Adrenal gland (tissue), 19 donors: ENCODE data around the gene COASY. TPM values are rescaled to one million over a fixed set of nuclear protein-coding genes. Genes with fewer than 3 reads are reported as not detected.
A peak's percentile ranks its signal among the peaks of the same experiment; 100 is the strongest.

Source experiments
- DNase-seq, 7 donors: peaks; one replicate each; pipeline ENCODE4 v3.0.0-alpha.2; 2019 to 2020
- H3K27ac ChIP-seq, 5 donors: fragments of 200-600 bp; sonication (generic) in 4 of 5; 1 replicate in 3 of 5; 2 replicates in 2 of 5; pipeline versions ENCODE4 v1.5.1 to v1.8.0; 2016 to 2020; ENCODE audit warnings: mild to moderate bottlenecking in 1 of 5
- H3K27me3 ChIP-seq: fragments of 200-600 bp; 2 replicates; pipeline ENCODE4 v1.8.0; 2021
- H3K36me3 ChIP-seq, 2 donors: fragments of 200-600 bp; replicated peaks in 1 of 2; 1 replicate in 1 of 2; 2 replicates in 1 of 2; pipeline versions ENCODE4 v1.5.1 to v1.8.0; 2018 to 2022
- H3K4me1 ChIP-seq, 2 donors: fragments of 200-600 bp; replicated peaks in 1 of 2; 1 replicate in 1 of 2; 2 replicates in 1 of 2; pipeline versions ENCODE4 v1.5.1 to v1.8.0; 2018 to 2021
- H3K4me3 ChIP-seq, 4 donors: fragments of 200-600 bp; sonication (generic) in 3 of 4; one replicate each; pipeline ENCODE4 v1.5.1; 2016 to 2018
- H3K9me3 ChIP-seq, 3 donors: fragments of 200-600 bp; sonication (generic) in 1 of 3; replicated peaks in 1 of 3; 1 replicate in 2 of 3; 2 replicates in 1 of 3; pipeline versions ENCODE4 v1.5.1 to v1.8.0; 2016 to 2021
- POLR2A ChIP-seq, 2 donors: fragments of 450-650 bp; IDR thresholded peaks; one replicate each; pipeline ENCODE4 v1.6.1; 2017; ENCODE audit warnings: antibody characterized with exemption in 2 of 2, mild to moderate bottlenecking in 2 of 2, moderate library complexity in 1 of 2
- WGBS, 4 donors: extraction: QIAGEN DNeasy Blood & Tissue Kit in 2 of 4; methylation state at CpG; one replicate each; pipeline versions ENCODE4 v1.1.5 to v1.1.7; 2013 to 2017; 5-methylcytosine and 5-hydroxymethylcytosine counted together
- intact Hi-C, 2 donors: fragments of 100-400 bp; cut with DNase I; formaldehyde crosslinking; loops; one replicate each; pipeline versions ENCODE4 v1.14.1 to v1.15.0; 2022 to 2023
- long read RNA-seq, 10 donors: library from polyadenylated mRNA in 3 of 10; unstranded in 2 of 10; stranded (forward) in 1 of 10; transcript quantifications; one replicate each; pipeline ENCODE4 v2.0.0 and lab custom pipeline, GENCODE V29; 2021 to 2026
- polyA plus RNA-seq, 3 donors: library from polyadenylated mRNA; stranded (reverse); fragments of 200-250 nt in 2 of 3; fragments of 350-450 nt in 1 of 3; fragmentation: Illumina TruSeq in 1 of 3; extraction: RNeasy Lipid Tissue Mini Kit (QIAGEN cat#74804) in 1 of 3; gene quantifications; one replicate each; pipeline ENCODE4 v1.2.3, GENCODE V29; 2013 to 2014
- total RNA-seq, 9 donors: library from RNA; depleted of rRNA in 4 of 9; stranded (reverse); fragments of >200 nt in 4 of 9; fragments of 120-200 nt in 1 of 9; fragmentation: NEBNext Ultra II Directional in 1 of 9; extraction: Animal tissue kit (Norgen Biotek cat#: 25700) in 1 of 9; gene quantifications; one replicate each; pipeline versions ENCODE4 v1.1.0 to v1.2.4, GENCODE V29; 2013 to 2023
- TF ChIP-seq, protein P1 (sequence below), 6 experiments: fragments of 450-650 bp in 4 of 6; fragments of 200-600 bp in 2 of 6; sonication (generic) in 1 of 6; IDR thresholded peaks; 1 replicate in 5 of 6; 2 replicates in 1 of 6; pipeline versions ENCODE4 v1.5.1 to v1.8.0; 2016 to 2021; ENCODE audit warnings: antibody characterized with exemption in 6 of 6, mild to moderate bottlenecking in 2 of 6, moderate library complexity in 1 of 6
- donor health status: healthy with polysubstance abuse.
- donor health status: Bipolar disorder and iron deficiency.
- donor health status: DM: yes; HTN: yes; CAD: no.
- donor health status: DM: no; HTN: no; CAD: no.
- donor health status: DM: no; HTN: no; CAD: no.
- donor health status: DM: yes; HTN: yes; CAD: no.

COASY gene
- total RNA-seq (100 to 1,000 TPM in 4 of 9 donors, 10 to 100 TPM in 5; 46.8 to 148 (median 67.8) TPM), polyA plus RNA-seq (100 to 1,000 TPM in 2 of 3 donors, 10 to 100 TPM in 1; 65.5 to 192 (median 130) TPM)
- long read RNA-seq, donor 1, transcript COASY-202 (10 exons, 2,071 nt): major isoform, 10 of 23 reads
- long read RNA-seq, donor 1, transcript COASY-201 (9 exons, 2,458 nt): minor isoform, 6 of 23 reads
- long read RNA-seq, donor 1, partial matches to known transcripts: 6 of 23 reads
- long read RNA-seq, donor 1, other reads (novel, unspliced or antisense): 0 of 23 reads
- long read RNA-seq, donor 2, transcript COASY-201 (9 exons, 2,458 nt): major isoform, 8 of 27 reads
- long read RNA-seq, donor 2, transcript COASY-202 (10 exons, 2,071 nt): minor isoform, 6 of 27 reads
- long read RNA-seq, donor 2, partial matches to known transcripts: 10 of 27 reads
- long read RNA-seq, donor 2, other reads (novel, unspliced or antisense): 0 of 27 reads
- long read RNA-seq, donor 3, transcript COASY-202 (10 exons, 2,071 nt): minor isoform, 9 of 24 reads
- long read RNA-seq, donor 3, transcript COASY-201 (9 exons, 2,458 nt): major isoform, 12 of 24 reads
- long read RNA-seq, donor 3, partial matches to known transcripts: 0 of 24 reads
- long read RNA-seq, donor 3, other reads (novel, unspliced or antisense): 0 of 24 reads
- long read RNA-seq, donor 4, transcript COASY-201 (9 exons, 2,458 nt): minor isoform, 13 of 45 reads
- long read RNA-seq, donor 4, transcript COASY-202 (10 exons, 2,071 nt): major isoform, 18 of 45 reads
- long read RNA-seq, donor 4, partial matches to known transcripts: 7 of 45 reads
- long read RNA-seq, donor 4, other reads (novel, unspliced or antisense): 6 of 45 reads
- long read RNA-seq, donor 5, transcript COASY-201 (9 exons, 2,458 nt): major isoform, 135 of 297 reads
- long read RNA-seq, donor 5, transcript COASY-202 (10 exons, 2,071 nt): minor isoform, 118 of 297 reads
- long read RNA-seq, donor 5, partial matches to known transcripts: 18 of 297 reads
- long read RNA-seq, donor 5, other reads (novel, unspliced or antisense): 21 of 297 reads
- long read RNA-seq, donor 6, transcript COASY-201 (9 exons, 2,458 nt): major isoform, 13 of 28 reads
- long read RNA-seq, donor 6, transcript COASY-202 (10 exons, 2,071 nt): minor isoform, 8 of 28 reads
- long read RNA-seq, donor 6, partial matches to known transcripts: 4 of 28 reads
- long read RNA-seq, donor 6, other reads (novel, unspliced or antisense): 2 of 28 reads
- long read RNA-seq, donor 7, transcript COASY-202 (10 exons, 2,071 nt): major isoform, 7 of 10 reads
- long read RNA-seq, donor 7, partial matches to known transcripts: 0 of 10 reads
- long read RNA-seq, donor 7, other reads (novel, unspliced or antisense): 0 of 10 reads
- long read RNA-seq, donor 8, transcript COASY-201 (9 exons, 2,458 nt): minor isoform, 9 of 30 reads
- long read RNA-seq, donor 8, transcript COASY-202 (10 exons, 2,071 nt): major isoform, 13 of 30 reads
- long read RNA-seq, donor 8, partial matches to known transcripts: 5 of 30 reads
- long read RNA-seq, donor 8, other reads (novel, unspliced or antisense): 0 of 30 reads
- long read RNA-seq, donor 9, transcript COASY-202 (10 exons, 2,071 nt): major isoform, 11 of 16 reads
- long read RNA-seq, donor 9, partial matches to known transcripts: 0 of 16 reads
- long read RNA-seq, donor 9, other reads (novel, unspliced or antisense): 0 of 16 reads
- long read RNA-seq, donor 10, transcript COASY-202 (10 exons, 2,071 nt): major isoform, 6 of 11 reads
- long read RNA-seq, donor 10, partial matches to known transcripts: 0 of 11 reads
- long read RNA-seq, donor 10, other reads (novel, unspliced or antisense): 0 of 11 reads

GRCh38 chr17:42561897-42562387 lies at the start of gene COASY:
Gene COASY, plus strand, starts transcription at chr17:42562148. Its CDS starts 475 bp downstream, at chr17:42562623.
- intact Hi-C loops: no loop called here

GRCh38 chr17:42512246-42512645 lies 49.7 kb upstream of the COASY start:
- Histone ChIP-seq H3K27me3 (no peaks in the 10 kb centered on the region), H3K36me3 (peaks cover 0 to 73% of the 10 kb centered on the region in 2 donors), H3K4me3 (no peak overlapping the region), H3K4me1 (peaks cover 6 to 23% of the 10 kb centered on the region in 2 donors), H3K27ac (peak overlapping the region in 3 of 5 donors; percentile 56 to 78 (median 76)), H3K9me3 (no peaks in the 10 kb centered on the region)
- TF ChIP-seq, protein P1, sequence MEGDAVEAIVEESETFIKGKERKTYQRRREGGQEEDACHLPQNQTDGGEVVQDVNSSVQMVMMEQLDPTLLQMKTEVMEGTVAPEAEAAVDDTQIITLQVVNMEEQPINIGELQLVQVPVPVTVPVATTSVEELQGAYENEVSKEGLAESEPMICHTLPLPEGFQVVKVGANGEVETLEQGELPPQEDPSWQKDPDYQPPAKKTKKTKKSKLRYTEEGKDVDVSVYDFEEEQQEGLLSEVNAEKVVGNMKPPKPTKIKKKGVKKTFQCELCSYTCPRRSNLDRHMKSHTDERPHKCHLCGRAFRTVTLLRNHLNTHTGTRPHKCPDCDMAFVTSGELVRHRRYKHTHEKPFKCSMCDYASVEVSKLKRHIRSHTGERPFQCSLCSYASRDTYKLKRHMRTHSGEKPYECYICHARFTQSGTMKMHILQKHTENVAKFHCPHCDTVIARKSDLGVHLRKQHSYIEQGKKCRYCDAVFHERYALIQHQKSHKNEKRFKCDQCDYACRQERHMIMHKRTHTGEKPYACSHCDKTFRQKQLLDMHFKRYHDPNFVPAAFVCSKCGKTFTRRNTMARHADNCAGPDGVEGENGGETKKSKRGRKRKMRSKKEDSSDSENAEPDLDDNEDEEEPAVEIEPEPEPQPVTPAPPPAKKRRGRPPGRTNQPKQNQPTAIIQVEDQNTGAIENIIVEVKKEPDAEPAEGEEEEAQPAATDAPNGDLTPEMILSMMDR (IDR thresholded peaks at IDR 0.05): no peak
- no peak for TF ChIP-seq POLR2A (IDR thresholded peaks at IDR 0.05)
- DNase-seq: no peak
- WGBS, 4 donors: 76 to 89% (median 82%) methylated on average over 9 of the region's 9 CpGs
- intact Hi-C loops: loop anchor here in 1 of 2 donors (10.0 kb wide), 1 partner anchor 187 kb away; no protein-coding TSS in a partner anchor

More at GRCh38 chr17:42561897-42562387, at the start of gene COASY:
- no peaks in the 10 kb centered on the region for H3K27me3 ChIP-seq
- peak; percentile 95 to 99 (median 97) for DNase-seq
- H3K9me3 ChIP-seq: no peaks in the 10 kb centered on the region
- 0% methylated on average over 3 to 26 of the region's 26 CpGs for WGBS, 4 donors
- peaks cover 0 to 21% of the 10 kb centered on the region in 2 donors for H3K36me3 ChIP-seq
- TF ChIP-seq POLR2A (IDR thresholded peaks at IDR 0.05): peak in 1 of 2 donors; percentile 75
- TF ChIP-seq, protein P1 (IDR thresholded peaks at IDR 0.05): no peak
- peak within 1 kb of the TSS; percentile 81 to 92 (median 87) for H3K27ac ChIP-seq
- H3K4me3 ChIP-seq: peak within 1 kb of the TSS; percentile 5 to 91 (median 65)
- H3K4me1 ChIP-seq: peaks cover 29 to 32% of the 10 kb centered on the region in 2 donors

DNA sequence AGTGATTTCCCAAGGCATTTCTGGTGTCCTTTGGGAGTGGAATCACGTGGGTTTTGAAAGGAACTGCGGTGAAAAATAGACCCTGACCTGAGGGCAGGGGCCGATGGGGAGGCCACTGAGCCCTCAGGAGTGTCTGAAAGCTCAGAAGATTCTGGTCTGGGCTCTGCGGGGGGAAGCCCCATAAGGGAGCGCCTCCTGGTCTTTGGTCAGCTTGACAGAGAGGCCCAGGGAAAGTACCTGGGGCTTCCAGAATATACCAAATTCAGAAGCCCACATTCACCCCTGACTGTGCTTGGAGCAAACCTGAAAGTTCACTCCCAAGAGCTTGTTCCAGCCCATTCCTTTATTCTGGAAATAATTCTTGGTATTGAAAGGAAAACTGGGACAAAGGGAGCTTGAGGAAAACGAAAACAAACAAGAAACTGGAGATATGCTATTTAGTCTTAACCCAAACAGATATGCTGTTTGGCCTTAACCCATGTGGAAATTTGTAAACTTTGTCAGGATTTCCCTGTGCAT lies 49.2 kb upstream of the COASY start:
- H3K27me3 ChIP-seq: no peaks in the 10 kb centered on the region
- peaks cover 0 to 68% of the 10 kb centered on the region in 2 donors for H3K36me3 ChIP-seq
- 46 to 58% (median 51%) methylated on average over 1 to 6 of the region's 6 CpGs for WGBS, 4 donors
- H3K9me3 ChIP-seq: no peaks in the 10 kb centered on the region
- no peak overlapping the region for H3K4me3 ChIP-seq
- DNase-seq: peak in 1 of 7 donors; percentile 29
- peaks cover 9 to 29% of the 10 kb centered on the region in 2 donors for H3K4me1 ChIP-seq
- TF ChIP-seq POLR2A (IDR thresholded peaks at IDR 0.05): no peak
- TF ChIP-seq, protein P1 (IDR thresholded peaks at IDR 0.05): no peak
- intact Hi-C loops: loop anchor here in 1 of 2 donors (10.0 kb wide), 1 partner anchor 188 kb away; no protein-coding TSS in a partner anchor
- H3K27ac ChIP-seq: peak overlapping the region in 4 of 5 donors; percentile 18 to 78 (median 66)
